HuH-7 (cell line): ENCODE measurements around the gene NDUFS8.
"Not testable (repeated sequence)": the region's sequence is repeated elsewhere in the genome, so short reads cannot be mapped to it uniquely, and the experiment has no call there.

Source experiments
- DNase-seq: peaks from one replicate; pipeline ENCODE4 v3.0.0; 2011; ENCODE audit warnings: low spot score

The NDUFS8 gene

DNA sequence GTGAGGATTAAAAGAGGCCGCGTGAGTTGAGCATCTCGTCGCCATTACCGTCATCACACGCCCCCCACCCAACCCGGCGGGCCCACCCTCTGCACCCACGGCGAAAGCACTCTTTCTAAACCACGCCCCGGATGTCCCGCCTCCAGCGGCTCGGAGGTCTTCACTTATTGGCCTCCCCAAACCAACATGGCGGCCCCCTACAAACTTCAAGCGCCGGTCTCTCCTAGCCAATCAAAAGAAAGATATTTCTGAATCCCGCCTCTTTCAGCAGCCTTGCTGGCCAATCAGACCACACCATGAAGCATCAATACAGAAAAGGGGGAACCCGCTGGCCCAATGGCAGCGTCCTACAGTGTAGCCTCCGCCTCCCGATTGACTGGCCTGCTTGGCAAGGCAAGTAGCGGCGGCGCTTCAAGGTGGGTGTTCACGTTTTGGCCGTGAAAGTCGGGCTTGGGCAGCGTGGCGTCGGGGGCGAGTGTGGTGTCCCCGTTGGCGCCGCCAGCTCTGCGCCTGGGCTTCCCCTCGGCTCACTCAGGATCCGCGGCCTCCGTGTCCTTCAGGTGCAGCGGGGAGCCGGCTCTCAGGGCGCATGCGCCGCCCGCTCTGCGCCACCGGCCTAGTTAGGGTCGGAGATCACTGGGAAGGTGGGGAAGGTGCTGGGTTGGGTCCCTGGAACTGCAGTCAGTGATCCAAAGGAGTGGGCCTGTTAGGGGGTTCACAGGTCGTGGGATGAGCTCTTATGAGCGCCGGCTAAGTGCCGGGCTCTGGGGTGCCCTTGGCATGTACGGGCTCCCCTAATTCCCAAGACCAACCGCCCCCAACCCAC lies at the start of gene NDUFS8:
Gene NDUFS8, plus strand, starts transcription at position 364 of the 826 bp plus-strand sequence. CDS start 1,471 bp downstream, outside the sequence.
- peak; percentile 100 for DNase-seq

DNA sequence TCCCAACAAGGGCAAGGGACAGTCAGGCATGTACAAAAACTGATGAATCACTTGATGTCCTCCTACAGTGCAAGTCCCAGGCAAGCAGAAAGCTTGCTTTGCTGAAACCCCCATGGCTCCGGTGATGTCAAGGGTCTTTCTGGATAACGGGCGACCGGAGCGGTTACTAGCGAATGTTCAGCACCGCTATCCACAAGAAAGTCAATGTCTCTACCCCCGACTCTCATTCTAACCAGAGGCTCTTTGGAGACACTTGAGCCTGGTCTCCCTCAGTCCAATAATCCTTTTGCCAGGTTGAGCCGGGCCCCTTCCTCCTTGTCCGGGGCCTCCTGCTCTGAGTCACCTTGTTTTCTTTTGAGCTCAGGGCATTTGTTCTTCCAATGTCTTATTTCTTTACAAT lies 49.3 kb upstream of the NDUFS8 start:
- not testable (repeated sequence) for DNase-seq

DNA sequence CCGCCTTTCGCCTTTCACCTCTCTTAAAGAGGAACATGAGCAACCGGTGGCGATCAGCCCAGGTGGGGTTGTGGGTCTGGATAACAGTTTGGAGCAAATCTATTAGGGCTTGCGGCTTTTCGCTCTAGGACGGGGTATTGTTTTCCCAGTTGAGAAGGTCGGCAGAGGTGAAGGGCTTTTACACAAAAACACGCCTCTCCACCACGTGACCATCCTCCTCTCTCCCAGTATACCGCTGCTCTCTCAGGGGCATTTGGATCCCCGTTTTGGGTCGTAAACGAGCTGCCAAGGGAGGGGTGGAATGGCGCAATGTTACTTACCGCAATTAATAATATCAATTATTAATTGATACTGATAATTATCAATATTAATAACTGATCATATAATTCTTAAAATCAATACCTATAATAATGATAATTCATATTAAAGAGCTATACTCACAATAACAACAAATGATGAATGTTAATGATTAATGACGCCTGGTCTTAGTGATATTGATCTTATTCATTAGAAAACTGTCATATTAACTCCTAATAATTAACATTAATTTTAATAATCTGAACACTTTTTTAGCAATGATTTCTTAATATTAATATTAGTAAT lies 48.1 kb upstream of the NDUFS8 start:
- DNase-seq, result not testable (repeated sequence)

DNA sequence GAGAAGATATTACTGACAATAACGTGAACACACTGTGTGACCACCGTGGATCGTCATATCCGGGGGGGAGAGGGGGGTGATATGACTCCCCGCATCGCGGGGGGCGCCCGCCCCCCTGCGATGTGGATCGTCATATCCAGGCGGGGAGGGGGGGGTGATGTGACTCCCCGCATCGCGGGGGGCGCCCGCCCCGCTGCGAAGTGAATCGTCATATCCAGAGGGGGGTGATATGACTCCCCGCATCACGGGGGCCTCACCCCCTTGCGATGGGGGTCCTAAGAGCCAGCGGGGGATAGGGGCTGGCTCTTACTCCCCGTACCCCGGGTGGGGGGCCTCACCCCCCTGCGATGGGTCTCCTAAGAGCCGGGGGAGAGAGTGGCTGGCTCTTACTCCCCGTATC lies 46.5 kb upstream of the NDUFS8 start:
- no peak for DNase-seq

DNA sequence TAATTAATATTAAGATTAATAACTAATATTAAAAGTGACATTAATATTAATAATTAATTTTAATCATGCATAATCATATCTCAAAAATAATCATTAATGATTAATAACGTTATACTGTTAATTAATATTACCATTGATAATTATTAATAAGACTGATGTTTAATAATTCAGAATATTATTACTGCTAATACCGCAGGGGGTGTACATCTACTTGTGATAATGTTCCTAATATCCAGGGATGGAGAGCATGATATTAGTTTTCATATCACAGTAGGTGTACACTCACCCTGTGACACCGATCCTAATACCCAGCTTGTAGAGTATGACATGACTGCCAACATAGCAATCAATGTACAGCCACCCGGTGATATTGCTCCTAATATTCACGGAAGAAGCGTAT lies 45.2 kb upstream of the NDUFS8 start:
- DNase-seq, result not testable (repeated sequence)

DNA sequence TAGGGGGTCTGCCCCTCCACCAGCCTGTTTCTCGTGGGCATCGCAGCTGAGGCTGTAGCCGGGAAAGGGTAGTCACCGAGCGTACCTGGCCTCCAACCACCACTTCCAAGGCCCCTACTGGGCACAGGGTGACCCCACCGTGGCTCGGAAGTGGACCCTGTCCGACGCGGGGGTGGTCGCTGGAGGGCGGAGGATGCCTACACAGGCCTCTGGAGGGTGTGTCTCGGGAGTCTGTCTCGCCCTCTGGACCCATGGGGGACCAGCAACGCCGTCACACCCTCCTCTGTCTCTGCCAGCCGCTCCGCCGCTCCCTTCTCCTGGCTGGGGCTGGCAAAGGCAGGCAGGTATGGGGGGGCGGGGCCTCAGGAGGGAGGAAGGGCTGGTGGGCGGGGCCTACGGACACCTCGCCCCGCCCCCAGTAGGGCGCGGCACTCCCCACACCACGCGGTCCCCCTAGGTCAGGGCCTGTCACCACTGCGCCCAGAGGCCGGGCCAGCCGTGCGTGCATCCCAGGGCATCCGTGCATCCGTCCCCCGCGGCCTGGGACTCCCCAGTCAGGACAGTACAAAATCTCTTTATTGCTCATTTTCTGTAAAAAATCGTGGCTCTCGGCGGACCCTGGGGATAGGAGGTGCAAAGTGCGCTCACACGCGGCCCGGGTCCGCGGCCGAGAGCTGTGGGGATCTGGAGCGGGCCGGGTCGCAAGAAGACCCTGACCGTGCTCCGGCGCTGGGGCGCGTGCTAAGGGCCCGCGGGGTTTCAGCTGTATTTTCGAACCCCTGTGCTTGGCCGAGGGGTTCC lies 39.7 kb upstream of the NDUFS8 start:
- not testable (repeated sequence) for DNase-seq

DNA sequence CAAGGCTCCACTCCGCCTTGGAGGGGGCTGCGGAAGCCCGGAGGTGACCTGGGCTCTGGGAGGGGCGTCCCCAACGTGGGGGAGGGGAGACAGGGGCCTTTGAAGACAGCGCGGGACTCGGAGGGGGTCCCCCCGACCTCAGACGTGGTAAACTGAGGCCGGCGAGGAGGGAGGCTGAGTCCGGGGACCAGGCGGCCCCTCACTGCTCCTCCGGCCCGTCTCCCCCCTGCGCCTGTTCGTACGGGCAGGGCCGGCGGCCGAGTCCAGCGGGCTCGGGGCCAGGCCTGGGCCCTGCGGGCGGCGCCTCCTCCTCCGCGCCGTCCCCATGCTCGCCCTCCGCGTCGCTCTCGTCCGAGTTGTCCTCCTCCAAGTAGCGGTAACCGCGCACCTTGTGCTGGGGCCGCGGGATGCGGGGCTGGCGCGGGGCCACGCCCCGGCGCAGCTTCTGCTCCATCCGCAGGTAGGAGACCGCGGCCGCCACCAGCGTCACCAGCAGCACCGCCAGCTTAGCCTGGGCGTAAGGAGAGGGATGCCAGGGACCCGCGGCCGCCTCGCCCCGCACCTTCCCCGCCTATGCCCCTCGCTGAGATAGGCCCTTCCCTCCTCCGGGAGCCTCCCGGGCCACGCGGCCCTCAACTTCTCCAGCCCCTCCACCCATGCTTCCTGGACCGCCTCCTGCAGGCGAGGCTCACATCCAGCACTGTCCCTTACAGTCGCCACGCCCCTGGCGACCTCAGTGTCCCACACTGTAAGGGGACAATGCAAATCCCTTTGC lies 38.9 kb upstream of the NDUFS8 start:
- DNase-seq, result not testable (repeated sequence)

DNA sequence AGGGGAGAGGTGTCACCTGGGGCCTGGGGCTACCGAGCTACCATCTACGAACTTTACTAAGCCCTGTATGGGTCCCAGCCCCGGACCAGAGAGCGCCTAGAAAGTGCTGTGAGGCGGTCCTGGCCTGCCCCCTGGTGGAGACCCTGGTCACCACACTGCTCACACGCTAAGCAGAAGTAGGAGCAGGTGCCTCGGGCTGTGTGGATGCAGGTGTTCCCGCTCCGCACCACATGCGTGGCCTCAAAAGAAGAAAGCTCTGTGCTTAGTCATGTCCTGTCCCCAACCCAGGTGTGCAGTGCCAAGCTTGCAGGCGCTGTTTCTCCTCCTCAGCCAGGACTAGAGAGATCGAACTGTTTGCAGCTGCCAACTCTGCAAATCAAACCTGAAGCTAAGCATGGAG lies 36.7 kb upstream of the NDUFS8 start:
- DNase-seq, result not testable (repeated sequence)

DNA sequence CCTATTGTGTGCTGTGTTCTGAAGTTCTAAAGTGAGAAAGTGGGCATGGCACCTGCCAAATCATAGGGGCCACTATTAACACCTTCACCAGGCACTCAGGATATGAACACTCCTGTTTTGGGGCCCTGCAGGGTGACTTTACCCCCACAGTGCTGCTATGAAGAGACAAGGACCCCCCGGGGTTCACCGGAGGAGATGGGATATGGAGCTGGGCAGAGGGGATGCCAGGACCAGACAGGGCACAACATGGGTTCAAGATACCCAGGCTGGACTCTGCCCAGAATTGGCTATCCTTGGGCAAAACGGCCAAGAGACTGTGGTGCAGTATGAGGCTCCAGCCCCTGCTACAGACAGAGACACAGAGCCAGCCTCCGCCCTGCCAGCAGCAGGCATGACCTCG lies 36.1 kb upstream of the NDUFS8 start:
- DNase-seq, result not testable (repeated sequence)

DNA sequence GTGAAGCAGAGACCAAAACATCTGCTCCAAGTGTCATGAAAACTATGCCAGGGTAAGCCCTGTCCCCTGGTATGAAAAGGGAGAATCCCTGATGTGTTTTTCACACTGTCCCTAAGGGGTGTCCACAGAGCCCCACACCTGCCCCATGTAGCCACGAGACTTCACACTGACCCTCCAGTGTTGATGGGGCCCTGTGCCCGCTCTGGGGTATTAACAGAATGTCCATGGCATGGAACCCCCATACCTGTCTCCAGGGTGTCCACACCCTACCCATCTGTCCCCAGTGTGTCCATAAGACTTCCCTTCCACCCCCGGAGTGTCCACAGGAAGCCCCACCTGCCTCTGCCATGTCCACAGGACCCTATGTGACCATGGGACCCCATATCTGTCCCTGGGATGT lies 35.4 kb upstream of the NDUFS8 start:
- not testable (repeated sequence) for DNase-seq

DNA sequence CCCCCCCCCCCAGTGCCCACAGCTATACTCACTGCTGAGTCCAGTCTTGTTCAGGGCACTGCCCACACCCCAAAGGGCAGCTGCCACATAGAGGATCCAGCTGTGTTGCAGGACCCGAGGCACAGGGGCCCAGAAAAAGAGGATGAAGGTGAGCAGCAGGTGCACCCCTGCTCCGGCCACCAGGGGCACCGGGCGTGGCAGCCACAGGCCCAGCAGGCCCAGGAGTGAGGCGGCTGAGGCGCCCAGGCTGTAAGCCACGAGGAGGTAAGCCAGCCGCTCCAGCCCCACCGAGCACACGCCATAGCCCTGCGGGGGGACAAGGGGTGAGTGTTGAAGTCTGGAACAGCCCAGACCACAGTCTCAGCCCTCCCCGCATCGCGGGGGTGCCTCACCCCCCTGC lies 34.9 kb upstream of the NDUFS8 start:
- DNase-seq, result not testable (repeated sequence)

DNA sequence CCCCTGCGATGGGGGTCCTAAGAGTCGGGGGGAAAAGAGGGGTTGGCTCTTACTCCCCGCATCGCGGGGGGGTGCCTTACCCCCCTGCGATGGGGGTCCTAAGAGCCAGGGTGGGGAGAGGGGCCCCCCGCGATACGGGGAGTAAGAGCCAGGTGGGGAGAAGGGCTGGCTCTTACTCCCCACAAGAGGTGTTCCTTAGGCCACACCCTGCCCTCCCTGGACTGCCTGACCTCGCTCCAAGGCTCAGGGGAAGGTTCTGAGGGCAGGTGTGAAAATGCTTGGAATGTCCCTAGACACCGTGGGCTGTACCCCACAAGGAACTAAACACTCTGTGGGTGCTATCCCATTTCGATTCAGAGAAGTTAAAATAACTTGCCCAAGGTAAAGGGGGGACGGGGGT lies 34.4 kb upstream of the NDUFS8 start:
- no peak for DNase-seq

DNA sequence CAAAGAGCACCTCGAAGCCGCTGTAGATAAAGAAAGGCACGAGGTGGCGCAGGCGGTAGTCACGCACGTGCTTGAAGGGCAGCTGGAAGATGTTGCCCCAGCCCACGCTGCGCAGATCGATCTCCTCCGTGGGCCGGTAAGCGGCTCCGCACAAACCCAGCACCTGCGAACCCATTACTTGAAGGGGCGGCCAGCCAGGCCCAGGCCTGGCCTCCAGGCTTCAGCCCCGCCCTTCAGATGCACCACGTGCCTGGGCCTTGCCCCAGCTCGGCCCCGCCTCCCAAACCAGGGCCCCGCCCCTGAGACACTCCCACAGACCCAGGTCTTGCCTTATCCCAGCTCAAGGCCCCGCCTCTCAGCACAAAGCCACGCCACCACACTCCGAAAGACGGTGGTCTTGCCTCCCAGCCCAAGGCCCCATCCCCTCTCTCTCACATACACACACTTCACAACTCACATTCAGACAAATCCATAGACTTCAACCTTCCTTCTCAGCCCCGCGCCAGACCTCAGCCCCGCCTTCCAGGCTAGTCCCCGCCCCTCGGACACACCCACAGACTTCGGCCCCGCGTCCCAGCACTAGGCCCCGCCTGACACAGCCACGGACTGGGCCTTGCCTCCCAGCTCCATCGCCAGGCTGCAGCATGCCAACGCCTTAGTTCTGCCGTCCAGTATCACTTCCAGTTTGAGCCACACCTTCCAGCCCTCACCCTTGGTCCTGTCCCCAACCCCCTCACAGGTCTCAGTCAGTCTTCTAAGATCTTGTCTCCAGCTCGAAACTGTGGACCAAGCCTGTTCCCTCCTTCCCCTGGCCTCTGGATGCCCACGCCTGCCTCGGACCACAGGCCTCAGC lies 33.6 kb upstream of the NDUFS8 start:
- peak; percentile 99 for DNase-seq

DNA sequence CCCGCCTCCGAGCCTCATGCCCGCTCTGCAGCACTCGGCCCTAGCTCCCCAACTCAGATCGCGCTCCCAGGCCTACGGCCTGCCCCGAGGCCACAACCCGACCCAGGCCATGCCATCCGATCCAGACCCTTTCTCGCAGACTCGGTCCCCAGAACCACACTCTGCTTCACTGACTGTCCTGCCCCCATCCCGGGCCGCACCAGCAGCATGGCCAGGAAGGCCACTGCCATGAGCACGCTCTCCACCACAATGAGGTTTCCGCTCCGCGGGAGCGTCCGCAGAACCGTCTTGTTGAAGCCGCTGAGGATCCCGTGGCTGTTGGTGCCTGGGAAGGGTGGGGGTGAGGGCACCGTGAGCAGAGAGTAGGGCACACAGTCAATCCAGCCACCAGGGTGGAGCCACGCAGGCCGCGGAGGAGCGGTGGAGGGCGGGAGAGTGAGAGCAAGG lies 33.0 kb upstream of the NDUFS8 start:
- no peak for DNase-seq

DNA sequence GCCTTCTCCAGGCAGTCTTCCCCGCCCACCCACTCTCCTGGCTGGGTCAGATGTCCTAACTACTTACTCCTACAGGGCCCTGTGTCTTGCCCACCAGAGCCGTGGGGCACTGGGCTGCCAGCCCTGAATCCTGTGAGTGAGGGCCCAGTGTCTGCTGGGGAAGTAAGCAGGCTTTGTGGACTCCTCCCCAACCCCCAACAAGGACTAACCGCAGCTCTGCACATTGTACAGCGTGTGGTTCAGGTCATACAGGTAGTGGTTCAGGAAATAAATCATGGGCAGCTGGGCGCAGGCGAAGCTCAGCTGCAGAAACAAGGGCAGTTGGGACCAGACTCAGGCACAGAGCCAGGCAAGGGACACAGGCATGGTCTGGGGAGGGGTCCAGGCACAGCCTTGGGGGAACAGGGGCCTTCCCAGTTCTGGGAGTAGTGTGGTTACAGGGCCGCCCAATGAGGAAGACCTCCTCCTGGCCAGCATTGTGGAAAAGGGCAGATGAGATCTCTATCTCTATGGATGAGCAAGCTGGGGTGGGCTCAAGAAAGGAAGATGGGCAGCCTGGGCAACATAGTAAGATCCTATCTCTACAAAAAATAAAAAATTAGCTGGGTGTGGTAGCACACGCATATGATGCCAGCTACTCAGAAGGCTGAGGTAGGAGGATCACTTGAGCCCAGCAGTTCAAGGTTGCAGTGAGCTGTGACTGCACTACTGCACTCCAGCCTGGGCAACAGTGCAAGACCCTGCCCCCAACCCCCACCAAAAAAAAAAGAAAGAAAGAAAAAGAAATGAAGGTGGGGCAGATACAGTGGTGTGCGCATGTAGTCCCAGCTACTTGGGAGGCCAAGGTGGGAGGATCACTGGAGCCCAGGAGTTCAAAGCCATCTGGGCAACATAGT lies 32.1 kb upstream of the NDUFS8 start:
- no peak for DNase-seq

DNA sequence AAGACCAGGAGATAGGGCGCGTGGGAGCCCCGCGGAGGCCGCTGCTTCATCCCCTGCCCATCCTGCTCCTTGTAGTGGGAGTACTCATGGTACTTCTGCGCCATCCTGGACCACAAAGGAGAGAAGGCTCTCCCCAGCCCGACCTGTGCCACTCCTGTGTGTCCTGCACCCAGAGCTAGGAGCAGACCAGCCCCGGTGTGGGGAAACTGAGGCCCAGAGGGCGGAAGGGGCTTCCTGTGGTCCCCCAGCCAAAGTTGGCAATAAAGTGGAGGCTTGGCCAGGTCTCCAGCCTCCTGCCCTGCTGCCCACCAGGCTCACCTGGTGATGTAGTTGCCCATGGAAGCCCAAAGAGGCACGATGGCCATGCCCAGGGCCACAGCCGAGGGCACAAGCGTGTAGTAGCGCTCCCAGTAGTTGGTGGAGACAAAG lies 31.3 kb upstream of the NDUFS8 start:
- DNase-seq, result no peak

DNA sequence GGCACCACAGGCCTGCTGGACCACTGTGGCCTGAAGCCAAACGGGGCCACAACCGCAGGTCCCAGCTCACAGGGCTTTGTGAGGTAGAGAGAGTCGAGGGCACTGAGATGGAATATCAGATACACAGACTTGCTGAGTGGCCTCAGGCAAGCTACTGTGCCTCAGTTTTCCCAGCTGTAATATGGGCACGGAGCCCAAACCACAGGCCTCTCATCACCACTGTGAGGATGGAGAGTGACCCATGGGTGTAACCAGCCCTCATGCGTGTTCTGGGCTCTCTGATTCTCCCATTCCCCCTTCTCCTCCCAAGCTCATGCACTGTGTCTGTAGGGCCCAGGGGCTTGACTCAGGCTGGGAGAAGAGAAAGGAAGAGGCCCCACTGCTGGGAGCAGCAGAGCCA lies 30.8 kb upstream of the NDUFS8 start:
- DNase-seq, result no peak

DNA sequence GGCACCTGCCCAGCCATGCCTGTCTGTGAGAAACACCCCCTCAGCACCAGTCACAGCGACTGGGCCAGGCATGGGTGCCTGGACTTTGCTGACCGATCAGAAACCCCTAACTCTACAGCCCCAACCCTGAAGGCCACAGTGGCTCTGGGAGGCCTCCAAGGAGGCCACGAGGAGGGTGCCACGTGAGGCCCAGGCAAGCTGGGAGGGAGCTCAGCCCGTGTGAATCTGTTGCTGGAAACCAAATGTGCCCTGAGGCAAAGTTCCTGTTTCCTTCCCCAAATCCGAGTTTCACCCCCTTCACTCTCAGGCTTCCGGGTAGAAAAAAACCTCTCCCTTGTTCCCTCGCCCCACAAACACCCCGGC lies 27.9 kb upstream of the NDUFS8 start:
- DNase-seq, result no peak

DNA sequence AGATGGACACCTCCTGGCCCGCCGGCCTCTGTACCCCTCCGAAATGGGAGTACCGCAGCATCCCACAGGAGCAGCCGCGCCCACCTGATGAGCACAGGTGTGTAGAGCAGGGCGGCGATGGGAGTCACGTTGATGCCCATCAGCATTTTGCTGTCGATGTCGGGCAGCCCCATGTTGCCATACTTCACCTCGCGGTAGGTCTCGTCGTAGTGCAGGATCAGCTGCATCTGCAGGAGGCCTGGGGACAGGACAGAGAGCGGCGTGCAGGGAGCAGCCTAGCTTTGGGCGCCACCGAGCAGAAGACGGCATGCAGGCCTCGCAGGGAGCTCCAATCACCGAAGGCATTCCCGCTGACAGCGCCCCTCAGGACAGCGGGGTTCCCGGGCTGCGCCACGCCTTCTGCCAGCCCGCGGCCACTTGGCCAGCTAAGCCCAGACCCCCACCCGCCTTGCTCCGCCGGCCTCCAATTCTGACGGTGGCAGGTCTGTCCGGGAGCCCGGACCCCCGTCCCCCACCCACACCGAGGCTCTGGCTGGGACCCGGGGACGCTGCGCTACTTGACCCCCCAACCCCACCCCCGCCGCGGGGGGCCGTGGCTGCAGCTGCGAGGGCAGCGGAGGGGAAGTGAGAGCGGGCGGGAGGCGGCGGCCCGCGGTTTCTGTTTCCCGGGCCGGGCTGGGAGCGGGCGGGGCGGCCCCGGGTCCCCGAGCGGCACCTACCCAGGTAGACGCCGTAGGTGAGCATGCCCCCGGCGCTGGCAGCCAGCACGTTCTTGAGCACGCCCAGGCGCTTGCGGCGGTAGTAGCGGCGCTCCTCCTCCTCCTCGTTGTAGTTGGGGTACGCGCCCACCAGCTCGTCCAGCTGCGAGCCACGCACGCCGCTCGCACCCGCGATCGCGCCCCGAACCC lies 27.3 kb upstream of the NDUFS8 start:
- DNase-seq, result peak; percentile 88
